B cell (primary cell): Measurements from ENCODE around the gene EEA1. TPM values are rescaled to one million over a fixed set of nuclear protein-coding genes. Genes with fewer than 3 reads are reported as not detected.

ENCODE experiments used
- polyA plus RNA-seq: library from polyadenylated mRNA; depleted of rRNA; stranded (reverse); fragments of >200 nt; gene quantifications from 2 replicates; pipeline ENCODE4 v1.2.3, GENCODE V29; 2012
- small RNA-seq: library from RNA; depleted of rRNA; stranded (forward); fragments of <200 nt; gene quantifications from one replicate; pipeline ENCODE3, GENCODE V24; 2012; ENCODE audit warnings: low replicate concordance, low read depth; ENCODE audit not compliant: insufficient read length
- total RNA-seq, 2 donors: library from RNA; stranded (reverse); fragments of 120-200 nt in 1 of 2; gene quantifications; 1 replicate in 1 of 2; 2 replicates in 1 of 2; pipeline versions ENCODE4 v1.2.3 to v1.2.4, GENCODE V29; 2013 to 2022

The EEA1 gene
- total and polyA plus RNA-seq, 2 donors (not counting 1 experiment from before 2014, with no cell fraction given) = 1.8 to 26.3 TPM

Small RNA genes lying within 50 kb of the gene (small RNA-seq; reads per million reads assigned to genes)
- gene RNU6-1329P = not detected

Other genes with a start within 250 kb of the EEA1 start
- gene PLEKHG7, start 226.3 kb downstream of the EEA1 start, total RNA-seq = 23.2 and 26.7 TPM in 2 replicates
- 2.1 and 7.5 TPM in 2 replicates for gene PLEKHG7, start 226.3 kb downstream of the EEA1 start, polyA plus RNA-seq